Measurements from ENCODE around the gene TDRD1. TPM values are rescaled to one million over a fixed set of nuclear protein-coding genes. Genes with fewer than 3 reads are reported as not detected.

Gene TDRD1
- total and polyA plus RNA-seq, 2 donors (not counting 1 experiment from before 2014, with no cell fraction given), result 0.10 to 0.22 TPM

DNA sequence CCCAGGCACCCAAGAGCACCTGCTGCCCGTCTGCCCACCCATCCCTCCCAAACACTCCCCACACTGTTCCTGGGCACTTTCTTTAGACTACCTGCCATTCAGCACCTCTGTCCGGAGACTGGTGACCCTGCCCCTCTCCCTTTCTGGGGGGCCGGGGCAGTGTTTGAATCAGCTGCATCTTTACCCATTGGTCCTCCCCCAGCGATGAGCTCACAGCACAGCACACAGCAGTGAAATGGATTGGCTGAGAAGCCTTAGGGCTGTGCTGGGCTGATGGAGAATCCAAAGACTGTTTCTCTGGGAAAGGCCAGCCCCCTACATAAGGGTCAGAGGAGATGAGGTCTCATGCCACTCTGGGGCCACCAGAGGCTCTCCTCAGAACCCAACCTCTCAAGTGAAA, 100.1 kb downstream of the TDRD1 start:
- ChIA-PET CTCF (no interaction called here), POLR2A (no interaction called here)
- Histone ChIP-seq H3K27ac (ENCODE audit: low read length in 2 of 2) (no peak overlapping the region), H4K20me1 (ENCODE audit: control insufficient read depth, insufficient read depth, low read length, poor library complexity, severe bottlenecking) (no peaks in the 10 kb centered on the region), H3K9ac (ENCODE audit: low read length) (no peak overlapping the region), H3K4me3 (ENCODE audit: control extremely low read depth in 1 of 5, extremely low read depth in 1 of 5, insufficient read depth in 1 of 5, low read depth in 2 of 5, low read length in 4 of 5) (no peak overlapping the region), H3K27me3 (replicated peaks in 1 of 4; ENCODE audit: control extremely low read depth in 1 of 4, control insufficient read depth in 3 of 4, insufficient read depth in 4 of 4, low read length in 3 of 4) (peaks cover 0 to 6% (median 0%) of the 10 kb centered on the region in 4 experiments), H2AFZ (ENCODE audit: insufficient read depth, low read depth, low read length, poor library complexity, severe bottlenecking) (no peak overlapping the region), H3K9me3 (ENCODE audit: control extremely low read depth in 1 of 3, control insufficient read depth in 2 of 3, insufficient read depth in 1 of 3, low read length in 2 of 3) (no peaks in the 10 kb centered on the region), H3K4me1 (ENCODE audit: control insufficient read depth in 2 of 2, insufficient read depth in 2 of 2, low read length in 2 of 2) (no peaks in the 10 kb centered on the region), H3K36me3 (replicated peaks in 1 of 2; ENCODE audit: control extremely low read depth in 1 of 2, control insufficient read depth in 1 of 2, extremely low read depth in 1 of 2, insufficient read depth in 2 of 2, low read length in 1 of 2) (no peaks in the 10 kb centered on the region), H3K79me2 (ENCODE audit: control insufficient read depth, insufficient read depth, low read length) (no peaks in the 10 kb centered on the region), H3K4me2 (replicated peaks; ENCODE audit: low read depth, low read length, poor library complexity, severe bottlenecking) (no peak overlapping the region)
- DNase-seq, result no peak
- intact Hi-C loops (cut with micrococcal nuclease), result no loop called here
- Mint-ChIP-seq H3K9me3 (ENCODE audit: insufficient read depth) (no peaks in the 10 kb centered on the region), H3K27me3 (peaks cover 10% of the 10 kb centered on the region), H3K27ac (no peak overlapping the region), H3K4me3 (no peak overlapping the region), H3K4me1 (no peaks in the 10 kb centered on the region)
- ATAC-seq (ENCODE audit: low read depth), result no peak
- 100% methylated on average over 2 of the region's 4 CpGs for WGBS (ENCODE audit: insufficient coverage)
- TF ChIP-seq, protein P1, sequence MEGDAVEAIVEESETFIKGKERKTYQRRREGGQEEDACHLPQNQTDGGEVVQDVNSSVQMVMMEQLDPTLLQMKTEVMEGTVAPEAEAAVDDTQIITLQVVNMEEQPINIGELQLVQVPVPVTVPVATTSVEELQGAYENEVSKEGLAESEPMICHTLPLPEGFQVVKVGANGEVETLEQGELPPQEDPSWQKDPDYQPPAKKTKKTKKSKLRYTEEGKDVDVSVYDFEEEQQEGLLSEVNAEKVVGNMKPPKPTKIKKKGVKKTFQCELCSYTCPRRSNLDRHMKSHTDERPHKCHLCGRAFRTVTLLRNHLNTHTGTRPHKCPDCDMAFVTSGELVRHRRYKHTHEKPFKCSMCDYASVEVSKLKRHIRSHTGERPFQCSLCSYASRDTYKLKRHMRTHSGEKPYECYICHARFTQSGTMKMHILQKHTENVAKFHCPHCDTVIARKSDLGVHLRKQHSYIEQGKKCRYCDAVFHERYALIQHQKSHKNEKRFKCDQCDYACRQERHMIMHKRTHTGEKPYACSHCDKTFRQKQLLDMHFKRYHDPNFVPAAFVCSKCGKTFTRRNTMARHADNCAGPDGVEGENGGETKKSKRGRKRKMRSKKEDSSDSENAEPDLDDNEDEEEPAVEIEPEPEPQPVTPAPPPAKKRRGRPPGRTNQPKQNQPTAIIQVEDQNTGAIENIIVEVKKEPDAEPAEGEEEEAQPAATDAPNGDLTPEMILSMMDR (IDR thresholded peaks at IDR 0.05), result no peak
- TF ChIP-seq EZH2 (IDR thresholded peaks at IDR 0.05; ENCODE audit: borderline replicate concordance, insufficient read depth, low read depth, low read length, poor library complexity, severe bottlenecking), result no peak

DNA sequence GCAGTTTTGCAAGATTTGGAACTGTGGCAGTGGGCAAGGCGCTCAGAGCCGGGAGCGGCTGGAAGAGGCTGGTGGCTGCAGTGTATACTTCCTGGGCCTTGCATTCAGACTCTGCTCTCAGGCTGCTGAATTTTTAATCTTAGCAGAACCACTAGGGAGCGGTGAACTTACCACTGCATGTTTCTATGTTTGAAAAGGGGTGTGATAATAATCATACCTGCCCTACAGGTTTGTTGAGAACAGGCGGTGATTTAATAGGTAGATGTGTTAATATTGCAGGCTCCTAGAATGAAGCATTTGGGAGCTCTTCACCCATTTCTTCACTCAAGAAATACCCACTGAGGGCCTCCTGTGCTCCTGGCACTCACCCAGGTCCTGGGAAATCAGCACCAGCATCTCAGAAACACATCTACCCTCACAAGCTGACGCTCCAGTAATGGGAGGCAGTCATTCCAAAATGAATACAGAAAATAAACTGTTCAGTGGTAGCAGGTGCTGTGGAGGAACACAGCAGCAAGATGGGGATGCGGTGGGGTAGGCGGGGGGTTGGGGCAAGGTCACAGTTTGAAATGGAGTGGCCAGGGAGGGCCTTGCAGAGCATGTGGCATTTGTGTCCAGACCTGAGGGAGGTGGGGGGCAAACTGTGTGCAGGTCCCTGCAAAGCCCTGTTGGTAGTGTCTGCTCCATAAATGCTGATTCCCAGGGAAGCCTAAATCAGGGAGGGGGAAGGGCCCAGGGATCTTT, 100.9 kb downstream of the TDRD1 start:
- intact Hi-C loops (cut with micrococcal nuclease), result no loop called here
- no peaks in the 10 kb centered on the region for H3K36me3 ChIP-seq (replicated peaks in 1 of 2; ENCODE audit: control extremely low read depth in 1 of 2, control insufficient read depth in 1 of 2, extremely low read depth in 1 of 2, insufficient read depth in 2 of 2, low read length in 1 of 2)
- no peak for TF ChIP-seq EZH2 (IDR thresholded peaks at IDR 0.05; ENCODE audit: borderline replicate concordance, insufficient read depth, low read depth, low read length, poor library complexity, severe bottlenecking)
- TF ChIP-seq, protein P1 (IDR thresholded peaks at IDR 0.05), result no peak
- H3K4me3 ChIP-seq (ENCODE audit: control extremely low read depth in 1 of 5, extremely low read depth in 1 of 5, insufficient read depth in 1 of 5, low read depth in 2 of 5, low read length in 4 of 5), result no peak overlapping the region
- H4K20me1 ChIP-seq (ENCODE audit: control insufficient read depth, insufficient read depth, low read length, poor library complexity, severe bottlenecking), result no peaks in the 10 kb centered on the region
- H3K27me3 ChIP-seq (replicated peaks in 1 of 4; ENCODE audit: control extremely low read depth in 1 of 4, control insufficient read depth in 3 of 4, insufficient read depth in 4 of 4, low read length in 3 of 4), result peaks cover 0 to 6% (median 0%) of the 10 kb centered on the region in 4 experiments
- Mint-ChIP-seq H3K27me3 (peaks cover 10% of the 10 kb centered on the region), H3K4me1 (no peaks in the 10 kb centered on the region), H3K4me3 (no peak overlapping the region), H3K27ac (no peak overlapping the region), H3K9me3 (ENCODE audit: insufficient read depth) (no peaks in the 10 kb centered on the region)
- no peak overlapping the region for H3K4me2 ChIP-seq (replicated peaks; ENCODE audit: low read depth, low read length, poor library complexity, severe bottlenecking)
- no peaks in the 10 kb centered on the region for H3K4me1 ChIP-seq (ENCODE audit: control insufficient read depth in 2 of 2, insufficient read depth in 2 of 2, low read length in 2 of 2)
- H2AFZ ChIP-seq (ENCODE audit: insufficient read depth, low read depth, low read length, poor library complexity, severe bottlenecking), result no peak overlapping the region
- ATAC-seq (ENCODE audit: low read depth) (no peak), DNase-seq (no peak)
- CTCF ChIA-PET, result interaction anchor here (1.6 kb wide), 1 partner anchor 24 kb away, joined by 3 read pairs; no protein-coding TSS in a partner anchor
- H3K9me3 ChIP-seq (ENCODE audit: control extremely low read depth in 1 of 3, control insufficient read depth in 2 of 3, insufficient read depth in 1 of 3, low read length in 2 of 3), result no peaks in the 10 kb centered on the region
- POLR2A ChIA-PET, result no interaction called here
- no peak overlapping the region for H3K27ac ChIP-seq (ENCODE audit: low read length in 2 of 2)
- no peaks in the 10 kb centered on the region for H3K79me2 ChIP-seq (ENCODE audit: control insufficient read depth, insufficient read depth, low read length)
- 97% methylated on average over 5 of the region's 8 CpGs for WGBS (ENCODE audit: insufficient coverage)
- H3K9ac ChIP-seq (ENCODE audit: low read length), result no peak overlapping the region

All from B cell (primary cell).